Measurements from ENCODE around the gene TNNT2.

The TNNT2 gene

DNA sequence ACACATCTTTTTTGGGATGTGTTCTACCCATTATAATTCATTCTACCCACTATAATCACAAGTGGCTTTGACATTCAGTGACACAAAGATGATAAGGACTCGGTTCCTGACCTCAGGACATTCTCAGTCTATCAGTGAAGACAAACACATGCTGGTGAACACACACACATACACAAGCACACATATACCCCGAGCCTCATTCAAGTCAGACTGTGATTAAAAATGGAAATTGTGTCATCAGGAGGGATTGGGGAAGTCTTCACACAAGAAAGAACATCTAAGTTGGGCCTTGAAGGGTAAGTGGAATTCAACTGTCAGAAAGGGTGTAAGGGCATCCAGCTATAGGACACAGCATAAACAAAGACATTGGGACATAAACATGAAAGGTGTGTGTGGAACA lies 24.2 kb upstream of the TNNT2 start:
- DNase-seq: no peak

DNA sequence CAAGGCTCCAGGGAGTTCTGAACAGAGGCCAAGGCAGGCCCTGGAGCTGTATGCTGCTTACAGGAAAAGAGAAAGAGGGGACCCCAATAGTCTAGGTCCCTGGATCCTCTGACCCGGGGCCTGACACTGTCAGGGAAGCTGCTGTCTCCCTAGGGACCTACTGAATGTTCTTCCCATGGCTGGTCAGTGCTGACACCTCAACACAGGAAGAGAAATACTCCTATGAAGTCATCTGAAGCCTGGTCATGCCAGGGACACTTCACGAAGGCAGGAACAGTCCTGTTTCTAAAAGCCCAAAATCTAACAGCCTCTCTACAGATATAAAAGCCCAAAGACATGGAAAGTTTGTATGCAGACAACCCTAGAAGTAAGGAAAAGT lies 23.4 kb upstream of the TNNT2 start:
- no peak for DNase-seq

- DNase-seq: no peak
Observed at GRCh38 chr1:201400212-201400851, 22.9 kb upstream of the TNNT2 start.

GRCh38 chr1:201399352-201400126 lies 22.1 kb upstream of the TNNT2 start:
- DNase-seq: no peak

DNA sequence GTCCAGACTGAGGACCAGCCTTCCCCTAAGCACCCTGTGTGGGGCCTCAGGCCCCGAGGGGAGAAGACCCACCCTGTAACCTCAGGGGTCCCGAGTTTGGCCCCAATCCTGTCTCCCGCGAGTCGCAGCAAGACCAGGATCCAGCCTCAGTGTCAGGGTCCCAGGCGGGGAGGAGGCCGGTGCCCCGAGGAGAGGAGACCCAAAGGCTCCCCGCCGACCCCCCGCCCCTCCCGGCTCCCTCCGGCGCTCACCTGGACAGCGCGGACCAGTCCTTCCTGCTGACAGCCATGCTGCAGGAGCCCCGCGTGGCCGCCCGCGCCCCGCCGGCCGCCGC lies 21.5 kb upstream of the TNNT2 start, which contains the start of gene LAD1:
Gene LAD1, minus strand, starts transcription at position 307 of the 334 bp plus-strand sequence. Its CDS starts 18 bp downstream, at position 289.
- no peak for DNase-seq

DNA sequence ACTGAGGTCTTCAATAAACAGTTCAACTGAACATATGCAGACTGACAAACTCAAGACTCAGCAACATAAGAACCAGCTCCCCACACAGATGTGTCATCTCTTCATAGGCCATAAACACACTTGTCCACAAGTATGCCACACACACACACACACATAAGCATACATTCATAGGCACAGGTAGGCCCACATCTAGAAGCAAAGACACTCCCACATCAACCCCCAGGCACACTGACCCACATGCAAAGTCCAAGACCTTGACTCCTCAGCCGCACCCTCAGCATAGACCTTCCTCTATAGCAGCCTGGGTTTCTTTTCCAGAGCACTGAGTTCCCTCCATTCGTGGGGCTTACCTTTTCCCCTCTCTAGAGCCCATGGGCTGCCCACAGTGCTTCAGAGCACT lies 20.2 kb upstream of the TNNT2 start:
- peak; percentile 64 for DNase-seq

GRCh38 chr1:201396861-201397464 lies 19.5 kb upstream of the TNNT2 start:
- peak; percentile 91 for DNase-seq

DNA sequence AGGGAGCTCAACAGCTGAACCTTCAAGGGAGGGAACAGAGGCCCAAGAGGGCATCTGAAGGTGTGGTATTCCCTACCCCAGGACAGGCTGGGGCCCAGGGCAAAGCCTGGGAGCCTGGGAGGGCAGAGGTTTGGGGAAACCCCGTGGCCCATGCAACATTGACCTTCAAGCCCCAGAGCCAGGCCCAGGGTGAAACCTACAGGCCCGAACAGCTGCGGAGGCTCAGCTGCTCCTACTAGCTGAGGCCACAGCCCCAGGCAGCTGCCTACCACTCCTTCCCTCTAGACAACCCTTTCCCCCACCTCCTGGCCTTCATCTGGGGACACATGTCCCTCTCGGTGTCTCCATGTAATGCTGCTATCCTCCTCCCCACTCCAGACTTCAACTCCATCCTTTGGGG lies 18.5 kb upstream of the TNNT2 start:
- no peak for DNase-seq

- DNase-seq: no peak
Observed at GRCh38 chr1:201394591-201394990, 17.1 kb upstream of the TNNT2 start.

DNA sequence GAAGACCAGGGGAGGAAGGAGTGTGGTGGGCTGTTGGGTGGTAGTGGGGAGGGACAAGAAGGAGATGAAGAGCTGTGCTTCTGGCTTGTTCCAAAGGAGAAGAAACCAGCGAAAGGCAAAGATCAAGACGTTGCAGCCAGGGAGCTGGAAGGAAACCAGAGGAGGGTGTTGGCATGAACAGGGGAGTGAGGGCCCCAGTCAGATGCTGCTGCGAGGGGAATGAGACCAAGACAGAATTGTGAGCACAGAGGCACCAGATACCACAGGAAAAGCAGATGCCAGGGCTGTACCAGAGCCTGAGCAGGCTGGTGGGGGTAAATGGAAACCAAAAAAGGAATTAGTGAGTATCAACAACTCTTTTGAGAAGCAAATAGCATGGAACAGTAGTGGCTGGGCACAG lies 15.6 kb upstream of the TNNT2 start:
- no peak for DNase-seq

DNA sequence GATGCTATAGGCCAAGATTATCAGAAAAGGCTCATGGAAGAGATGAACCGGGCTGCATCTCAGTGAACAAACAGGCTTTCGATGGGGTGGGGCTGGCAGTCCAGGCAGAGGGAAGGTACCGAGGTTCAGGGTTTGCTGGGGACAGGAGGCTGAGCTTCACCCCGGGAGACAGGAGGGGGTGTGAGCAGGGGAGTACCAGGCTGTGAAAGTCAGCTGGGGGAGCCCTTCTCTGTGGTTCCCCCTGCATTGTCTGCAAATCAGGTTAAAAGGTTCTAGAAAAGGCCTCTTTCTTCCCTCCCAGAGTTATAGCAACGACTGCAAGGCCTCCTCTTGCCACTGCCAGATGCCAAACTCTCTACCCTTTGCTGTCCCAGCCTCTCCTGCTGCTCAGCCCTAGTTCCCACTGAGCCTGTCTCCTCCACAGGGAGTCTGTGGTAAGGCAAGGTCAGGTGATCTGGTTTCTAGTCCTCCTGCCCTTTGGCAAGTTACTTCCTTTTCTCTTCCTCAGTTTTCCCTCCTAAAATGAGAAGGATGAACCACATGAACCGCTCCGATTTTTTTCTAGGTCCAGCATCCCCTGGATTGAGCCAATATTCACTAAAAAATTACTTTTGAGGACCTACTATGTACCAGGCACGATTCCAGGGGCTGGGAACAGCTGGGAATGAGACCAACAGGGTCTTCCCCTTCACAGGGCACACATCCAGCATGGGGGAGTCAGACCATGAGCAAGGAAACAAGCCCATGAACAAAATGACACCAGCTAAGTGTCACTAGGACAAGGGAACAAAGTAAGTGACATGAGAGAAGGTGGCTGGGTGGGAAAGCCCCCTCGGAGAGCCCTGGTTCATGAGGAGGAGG lies 14.4 kb upstream of the TNNT2 start:
- no peak for DNase-seq

GRCh38 chr1:201391225-201391624 lies 13.7 kb upstream of the TNNT2 start:
- DNase-seq: no peak

GRCh38 chr1:201389051-201389450 lies 11.6 kb upstream of the TNNT2 start:
- DNase-seq: no peak

DNA sequence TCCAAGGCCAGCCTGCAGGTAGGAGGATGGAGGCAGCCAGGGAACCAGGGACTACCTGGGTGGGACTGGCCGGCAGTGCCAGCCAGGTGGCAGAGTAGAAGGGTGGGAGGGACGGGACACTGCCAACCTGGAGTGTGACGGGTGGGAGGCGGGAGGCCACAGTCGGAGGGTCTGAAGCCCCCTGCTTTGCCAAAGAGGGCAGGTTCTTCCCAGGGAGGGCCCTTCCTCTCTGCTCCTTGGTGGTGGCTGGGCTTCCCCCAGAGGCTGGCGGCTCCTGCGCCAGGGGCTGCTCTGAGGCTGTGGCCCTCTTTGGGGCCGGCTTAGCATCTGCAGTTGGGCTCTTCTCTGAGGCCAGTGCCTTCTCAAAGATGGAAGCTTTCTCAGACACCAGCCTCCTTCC lies 8.7 kb upstream of the TNNT2 start:
- no peak for DNase-seq

GRCh38 chr1:201385299-201385891 lies 7.9 kb upstream of the TNNT2 start:
- peak; percentile 61 for DNase-seq

- DNase-seq: no peak
Observed at GRCh38 chr1:201384406-201384782, 6.9 kb upstream of the TNNT2 start.

DNA sequence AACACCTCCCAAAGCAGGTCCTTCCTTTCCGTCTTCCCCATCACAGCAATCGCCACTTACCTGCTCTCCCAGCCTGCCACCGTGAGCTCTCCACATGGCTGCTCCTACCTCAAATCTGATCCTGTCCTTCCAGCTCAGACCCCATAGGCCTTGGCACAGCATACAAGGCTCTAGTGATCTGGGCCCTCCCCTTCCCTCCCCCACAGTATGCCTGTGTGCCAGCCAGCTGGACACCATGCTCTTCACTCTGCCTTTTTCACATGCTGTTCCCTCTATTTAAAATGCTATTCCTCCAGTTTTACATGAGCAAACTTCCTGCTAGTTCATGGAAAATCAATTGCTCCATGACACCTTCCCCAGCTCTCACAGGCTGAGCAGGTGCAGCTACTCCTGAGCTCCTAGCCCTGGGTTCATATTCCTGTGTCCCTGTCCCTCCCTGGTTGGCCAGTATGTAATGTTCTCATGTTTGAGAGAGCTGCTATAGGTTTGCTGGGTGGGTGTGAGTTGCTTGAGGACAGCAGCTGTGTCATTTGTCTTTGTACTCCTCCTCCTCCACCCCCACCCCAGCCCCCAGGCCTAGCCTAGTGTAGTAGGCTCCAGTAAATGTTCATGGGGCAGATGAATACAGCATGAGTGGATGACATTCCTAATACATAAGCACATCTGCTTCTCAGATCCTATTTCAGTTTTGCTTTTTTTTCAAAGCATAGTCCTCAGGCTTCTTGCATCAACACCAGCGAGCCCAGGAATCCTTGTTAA lies 6.3 kb upstream of the TNNT2 start:
- DNase-seq: peak; percentile 89

DNA sequence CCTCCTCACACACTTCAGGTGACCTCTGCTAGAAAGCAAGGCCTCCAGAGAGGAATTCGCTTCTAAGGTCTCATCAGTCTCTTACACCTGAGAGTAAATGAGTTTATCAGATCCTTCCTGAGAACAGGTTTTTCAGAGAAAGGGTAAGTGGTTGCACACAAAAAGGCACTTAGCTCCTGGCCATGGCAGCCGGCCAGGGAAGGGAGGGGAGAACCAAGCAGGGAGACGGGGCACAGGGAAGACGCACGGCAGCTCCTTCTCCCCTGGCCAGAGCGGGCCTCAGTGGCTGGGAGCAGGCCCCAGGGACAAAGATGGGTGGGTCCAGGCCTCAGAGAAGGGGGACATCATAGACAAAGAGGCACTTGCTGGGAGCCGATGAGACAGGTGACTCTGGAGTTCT lies 3.6 kb upstream of the TNNT2 start:
- no peak for DNase-seq

GRCh38 chr1:201379733-201380242 lies 2.3 kb upstream of the TNNT2 start:
- DNase-seq: no peak

- no peak for DNase-seq
Observed at GRCh38 chr1:201378804-201379203, 1.3 kb upstream of the TNNT2 start.

GRCh38 chr1:201376464-201377374 lies 761 bp downstream of the TNNT2 start:
- peak; percentile 86 for DNase-seq

All from kidney glomerular epithelial cell (primary cell).